HepG2 (cell line): Measurements from ENCODE around the gene PRADC1. TPM values are rescaled to one million over a fixed set of nuclear protein-coding genes. Genes with fewer than 3 reads are reported as not detected.

Source experiments
- HES4 ChIP-seq: sonication (generic); formaldehyde crosslinking; IDR thresholded peaks from 2 replicates; pipeline ENCODE4 v1.9.0; 2021; ENCODE audit warnings: mild to moderate bottlenecking, missing genetic modification reagents, borderline replicate concordance
- HNRNPH1 ChIP-seq: fragments of 200-400 bp; formaldehyde crosslinking; optimal IDR thresholded peaks from 2 replicates; pipeline ENCODE3; 2017; ENCODE audit warnings: mild to moderate bottlenecking, low read depth, low read length
- HNRNPUL1 ChIP-seq: fragments of 200-400 bp; formaldehyde crosslinking; IDR thresholded peaks from 2 replicates; pipeline ENCODE4 v1.6.1; 2017; ENCODE audit warnings: low read depth, mild to moderate bottlenecking, low read length, moderate library complexity
- NCOA1 ChIP-seq: sonication (generic); formaldehyde crosslinking; IDR thresholded peaks from 2 replicates; pipeline ENCODE4 v1.9.0; 2021; ENCODE audit warnings: missing genetic modification reagents
- NR2C2 ChIP-seq: sonication (generic); formaldehyde crosslinking; IDR thresholded peaks from 2 replicates; pipeline ENCODE4 v1.4.0; 2020; ENCODE audit warnings: missing genetic modification reagents, mild to moderate bottlenecking, moderate library complexity, borderline replicate concordance
- REXO4 ChIP-seq: sonication (generic); formaldehyde crosslinking; IDR thresholded peaks from 2 replicates; pipeline ENCODE4 v1.8.0; 2022; ENCODE audit warnings: missing genetic modification reagents, mild to moderate bottlenecking, borderline replicate concordance
- SMARCE1 ChIP-seq: fragments of 450-650 bp; IDR thresholded peaks from 2 replicates; pipeline ENCODE4 v1.6.1; 2017; ENCODE audit warnings: borderline replicate concordance
- THYN1 ChIP-seq: sonication (generic); formaldehyde crosslinking; IDR thresholded peaks from 2 replicates; pipeline ENCODE4 v1.8.1; 2023; ENCODE audit warnings: low read depth, mild to moderate bottlenecking, moderate library complexity, missing genetic modification reagents, borderline replicate concordance
- YEATS2 ChIP-seq: sonication (generic); formaldehyde crosslinking; IDR thresholded peaks from 2 replicates; pipeline ENCODE4 v1.4.0; 2020; ENCODE audit warnings: missing genetic modification reagents, borderline replicate concordance
- ZC3H13 ChIP-seq: sonication (generic); formaldehyde crosslinking; IDR thresholded peaks from 2 replicates; pipeline ENCODE4 v1.8.1; 2023; ENCODE audit warnings: mild to moderate bottlenecking, missing genetic modification reagents, moderate library complexity
- ZMYM2 ChIP-seq: sonication (generic); formaldehyde crosslinking; IDR thresholded peaks from 2 replicates; pipeline ENCODE4 v1.8.0; 2022; ENCODE audit warnings: mild to moderate bottlenecking, missing genetic modification reagents
- ZNF143 ChIP-seq: sonication (generic); formaldehyde crosslinking; IDR thresholded peaks from 2 replicates; pipeline ENCODE4 v1.4.0; 2020; ENCODE audit warnings: missing genetic modification reagents
- ZNF225 ChIP-seq: sonication (generic); formaldehyde crosslinking; IDR thresholded peaks from 2 replicates; pipeline ENCODE4 v1.4.0; 2020; ENCODE audit warnings: mild to moderate bottlenecking, missing genetic modification reagents
- ZNF335 ChIP-seq: sonication (generic); formaldehyde crosslinking; IDR thresholded peaks from 2 replicates; pipeline ENCODE4 v1.4.0; 2020; ENCODE audit warnings: missing genetic modification reagents
- ZNF383 ChIP-seq: sonication (generic); formaldehyde crosslinking; IDR thresholded peaks from 2 replicates; pipeline ENCODE4 v1.4.0; 2020; ENCODE audit warnings: missing genetic modification reagents, mild to moderate bottlenecking, borderline replicate concordance
- ZNF678 ChIP-seq: sonication (generic); formaldehyde crosslinking; IDR thresholded peaks from 2 replicates; pipeline ENCODE4 v1.4.0; 2020; ENCODE audit warnings: mild to moderate bottlenecking, missing genetic modification reagents
- ZNF7 ChIP-seq: IDR thresholded peaks from 2 replicates; pipeline ENCODE4 v1.6.1; 2016; ENCODE audit warnings: missing biosample characterization, missing genetic modification reagents
- polyA plus RNA-seq, 8 experiments: library from polyadenylated mRNA; depleted of rRNA in 3 of 8; stranded (reverse) in 7 of 8; unstranded in 1 of 8; fragments of >200 nt; fragmentation: Illumina TruSeq in 4 of 8; extraction: Trizol in 4 of 8; gene quantifications; 2 replicates each; pipeline versions ENCODE4 v1.2.1 to v1.2.3, GENCODE V29; 2011 to 2016; ENCODE audit warnings: low read depth in 4 of 8, missing spikeins in 1 of 8, mixed read lengths in 1 of 8; ENCODE audit not compliant: insufficient read depth in 1 of 8
- total RNA-seq, 5 experiments: library from RNA; depleted of rRNA; stranded (reverse); fragments of >200 nt; fragmentation: Illumina TruSeq; extraction: Trizol; gene quantifications; 2 replicates each; pipeline ENCODE4 v1.2.3, GENCODE V29; 2016; ENCODE audit warnings: low read depth in 1 of 5
- TF ChIP-seq, protein P1 (sequence below): sonication (generic); formaldehyde crosslinking; IDR thresholded peaks from 2 replicates; pipeline ENCODE4 v1.4.0; 2020; ENCODE audit warnings: missing genetic modification reagents
- TF ChIP-seq, protein P2 (sequence below): sonication (generic); formaldehyde crosslinking; conservative IDR thresholded peaks from 2 replicates; pipeline ENCODE4 v1.8.0; 2022; ENCODE audit warnings: mild to moderate bottlenecking, moderate library complexity, missing genetic modification reagents
- TF ChIP-seq, protein P3 (sequence below): sonication (generic); formaldehyde crosslinking; IDR thresholded peaks from 2 replicates; pipeline ENCODE4 v1.8.0; 2022; ENCODE audit warnings: mild to moderate bottlenecking, missing genetic modification reagents, moderate library complexity
- TF ChIP-seq, protein P4 (sequence below): sonication (generic); formaldehyde crosslinking; IDR thresholded peaks from 2 replicates; pipeline ENCODE4 v1.8.0; 2022; ENCODE audit warnings: mild to moderate bottlenecking, missing genetic modification reagents

The PRADC1 gene
- total and polyA plus RNA-seq, 2 of the 13 experiments (the other 11 are each of a cell fraction or from before 2014, with no cell fraction given): 12.1 to 37.2 TPM

DNA sequence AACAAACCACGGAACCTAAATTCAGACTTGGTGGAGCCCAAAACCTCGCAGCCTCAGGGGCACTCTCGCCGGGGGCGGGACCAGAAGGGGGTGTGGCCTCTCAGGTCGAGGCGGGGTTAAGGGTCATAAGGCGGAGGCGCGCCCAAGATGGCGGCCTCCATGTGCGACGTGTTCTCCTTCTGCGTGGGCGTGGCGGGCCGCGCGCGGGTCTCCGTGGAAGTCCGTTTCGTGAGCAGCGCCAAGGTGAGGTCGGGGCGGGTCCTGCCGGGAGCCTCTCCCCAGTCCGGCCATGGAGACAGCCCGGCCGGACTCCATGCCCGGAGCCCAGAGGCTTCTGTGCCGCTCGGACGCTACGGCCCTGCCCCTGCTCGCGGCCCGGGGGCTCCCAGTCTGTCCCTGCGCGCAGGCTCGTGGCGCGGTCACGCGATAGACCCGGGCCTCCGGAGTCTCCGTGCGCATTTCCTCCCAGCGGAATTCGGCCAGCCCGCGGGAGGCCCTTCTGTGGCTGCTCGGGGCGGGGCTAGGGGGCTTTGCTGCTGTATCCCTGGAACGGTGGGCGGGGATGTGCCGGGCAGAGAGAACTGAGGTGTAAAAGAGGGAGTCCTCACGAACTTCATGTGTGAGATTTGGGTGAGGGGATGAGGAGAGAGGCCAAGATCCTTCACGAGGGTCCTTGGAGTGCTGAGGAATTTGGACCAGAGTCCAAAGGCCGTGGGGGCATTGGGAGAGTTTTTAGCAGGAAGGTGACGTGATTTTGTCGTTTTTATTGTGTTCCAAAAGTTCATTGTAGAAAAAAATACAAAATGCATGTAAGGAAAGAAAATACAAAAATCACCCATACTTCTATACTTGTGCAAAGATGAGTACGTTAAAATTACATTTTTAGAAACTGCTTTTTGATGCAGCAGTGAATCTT, 18.7 kb downstream of the PRADC1 start, which contains the start of gene SMYD5 (continued):
- TF ChIP-seq ZNF383 (peak; percentile 98; the same call in 1 of the 2 replicates), NR2C2 (CRISPR knock-in tag) (peak; percentile 99), ZNF335 (peak; percentile 84), YEATS2 (0 out of 2 replicates have a peak, but pooled peaks have one; percentile 37), THYN1 (CRISPR knock-in tag) (no peak), HES4 (CRISPR knock-in tag) (peak; percentile 78; the same call in 1 of the 2 replicates), ZNF7 (no peak), ZMYM2 (CRISPR knock-in tag) (no peak), ZNF225 (0 out of 2 replicates have a peak, but pooled peaks have one; percentile 66), SMARCE1 (no peak), NCOA1 (CRISPR knock-in tag) (peak; percentile 95), ZNF143 (CRISPR knock-in tag) (peak; percentile 62; the same call in 1 of the 2 replicates), HNRNPH1 (no peak), ZC3H13 (peak; percentile 57; the same call in 1 of the 2 replicates), HNRNPUL1 (no peak), REXO4 (CRISPR knock-in tag) (0 out of 2 replicates have a peak, but pooled peaks have one; percentile 64), ZNF678 (no peak; the same call in none of the 2 replicates)
- TF ChIP-seq, protein P1, sequence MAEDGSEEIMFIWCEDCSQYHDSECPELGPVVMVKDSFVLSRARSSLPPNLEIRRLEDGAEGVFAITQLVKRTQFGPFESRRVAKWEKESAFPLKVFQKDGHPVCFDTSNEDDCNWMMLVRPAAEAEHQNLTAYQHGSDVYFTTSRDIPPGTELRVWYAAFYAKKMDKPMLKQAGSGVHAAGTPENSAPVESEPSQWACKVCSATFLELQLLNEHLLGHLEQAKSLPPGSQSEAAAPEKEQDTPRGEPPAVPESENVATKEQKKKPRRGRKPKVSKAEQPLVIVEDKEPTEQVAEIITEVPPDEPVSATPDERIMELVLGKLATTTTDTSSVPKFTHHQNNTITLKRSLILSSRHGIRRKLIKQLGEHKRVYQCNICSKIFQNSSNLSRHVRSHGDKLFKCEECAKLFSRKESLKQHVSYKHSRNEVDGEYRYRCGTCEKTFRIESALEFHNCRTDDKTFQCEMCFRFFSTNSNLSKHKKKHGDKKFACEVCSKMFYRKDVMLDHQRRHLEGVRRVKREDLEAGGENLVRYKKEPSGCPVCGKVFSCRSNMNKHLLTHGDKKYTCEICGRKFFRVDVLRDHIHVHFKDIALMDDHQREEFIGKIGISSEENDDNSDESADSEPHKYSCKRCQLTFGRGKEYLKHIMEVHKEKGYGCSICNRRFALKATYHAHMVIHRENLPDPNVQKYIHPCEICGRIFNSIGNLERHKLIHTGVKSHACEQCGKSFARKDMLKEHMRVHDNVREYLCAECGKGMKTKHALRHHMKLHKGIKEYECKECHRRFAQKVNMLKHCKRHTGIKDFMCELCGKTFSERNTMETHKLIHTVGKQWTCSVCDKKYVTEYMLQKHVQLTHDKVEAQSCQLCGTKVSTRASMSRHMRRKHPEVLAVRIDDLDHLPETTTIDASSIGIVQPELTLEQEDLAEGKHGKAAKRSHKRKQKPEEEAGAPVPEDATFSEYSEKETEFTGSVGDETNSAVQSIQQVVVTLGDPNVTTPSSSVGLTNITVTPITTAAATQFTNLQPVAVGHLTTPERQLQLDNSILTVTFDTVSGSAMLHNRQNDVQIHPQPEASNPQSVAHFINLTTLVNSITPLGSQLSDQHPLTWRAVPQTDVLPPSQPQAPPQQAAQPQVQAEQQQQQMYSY (CRISPR knock-in tag): no peak
- TF ChIP-seq, protein P2, sequence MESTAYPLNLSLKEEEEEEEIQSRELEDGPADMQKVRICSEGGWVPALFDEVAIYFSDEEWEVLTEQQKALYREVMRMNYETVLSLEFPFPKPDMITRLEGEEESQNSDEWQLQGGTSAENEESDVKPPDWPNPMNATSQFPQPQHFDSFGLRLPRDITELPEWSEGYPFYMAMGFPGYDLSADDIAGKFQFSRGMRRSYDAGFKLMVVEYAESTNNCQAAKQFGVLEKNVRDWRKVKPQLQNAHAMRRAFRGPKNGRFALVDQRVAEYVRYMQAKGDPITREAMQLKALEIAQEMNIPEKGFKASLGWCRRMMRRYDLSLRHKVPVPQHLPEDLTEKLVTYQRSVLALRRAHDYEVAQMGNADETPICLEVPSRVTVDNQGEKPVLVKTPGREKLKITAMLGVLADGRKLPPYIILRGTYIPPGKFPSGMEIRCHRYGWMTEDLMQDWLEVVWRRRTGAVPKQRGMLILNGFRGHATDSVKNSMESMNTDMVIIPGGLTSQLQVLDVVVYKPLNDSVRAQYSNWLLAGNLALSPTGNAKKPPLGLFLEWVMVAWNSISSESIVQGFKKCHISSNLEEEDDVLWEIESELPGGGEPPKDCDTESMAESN (CRISPR knock-in tag): peak; percentile 94
- TF ChIP-seq, protein P3, sequence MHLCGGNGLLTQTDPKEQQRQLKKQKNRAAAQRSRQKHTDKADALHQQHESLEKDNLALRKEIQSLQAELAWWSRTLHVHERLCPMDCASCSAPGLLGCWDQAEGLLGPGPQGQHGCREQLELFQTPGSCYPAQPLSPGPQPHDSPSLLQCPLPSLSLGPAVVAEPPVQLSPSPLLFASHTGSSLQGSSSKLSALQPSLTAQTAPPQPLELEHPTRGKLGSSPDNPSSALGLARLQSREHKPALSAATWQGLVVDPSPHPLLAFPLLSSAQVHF (CRISPR knock-in tag): 0 out of 2 replicates have a peak, but pooled peaks have one; percentile 26
- TF ChIP-seq, protein P4, sequence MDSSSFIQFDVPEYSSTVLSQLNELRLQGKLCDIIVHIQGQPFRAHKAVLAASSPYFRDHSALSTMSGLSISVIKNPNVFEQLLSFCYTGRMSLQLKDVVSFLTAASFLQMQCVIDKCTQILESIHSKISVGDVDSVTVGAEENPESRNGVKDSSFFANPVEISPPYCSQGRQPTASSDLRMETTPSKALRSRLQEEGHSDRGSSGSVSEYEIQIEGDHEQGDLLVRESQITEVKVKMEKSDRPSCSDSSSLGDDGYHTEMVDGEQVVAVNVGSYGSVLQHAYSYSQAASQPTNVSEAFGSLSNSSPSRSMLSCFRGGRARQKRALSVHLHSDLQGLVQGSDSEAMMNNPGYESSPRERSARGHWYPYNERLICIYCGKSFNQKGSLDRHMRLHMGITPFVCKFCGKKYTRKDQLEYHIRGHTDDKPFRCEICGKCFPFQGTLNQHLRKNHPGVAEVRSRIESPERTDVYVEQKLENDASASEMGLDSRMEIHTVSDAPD (CRISPR knock-in tag): no peak
